SIG-M5 (cell line): ENCODE measurements around the gene SYCE1.
"Not testable (repeated sequence)": the region's sequence is repeated elsewhere in the genome, so short reads cannot be mapped to it uniquely, and the experiment has no call there.

Experiments used
- DNase-seq: peaks from one replicate; lab custom pipeline; 2025; lab: John Stamatoyannopoulos, UW

The SYCE1 gene

GRCh38 chr10:133557381-133557780 is 8.0 kb downstream of the SYCE1 start:
- DNase-seq, result no peak

- no peak for DNase-seq
Measured at GRCh38 chr10:133555521-133555920, 9.9 kb downstream of the SYCE1 start.

- no peak for DNase-seq
Measured at GRCh38 chr10:133554600-133554999, 10.8 kb downstream of the SYCE1 start.

- DNase-seq, result no peak
Measured at GRCh38 chr10:133544506-133544905, 20.9 kb downstream of the SYCE1 start.

- DNase-seq, result not testable (repeated sequence)
Measured at GRCh38 chr10:133541441-133541975, 23.9 kb downstream of the SYCE1 start.

GRCh38 chr10:133537546-133538545 is 27.5 kb downstream of the SYCE1 start:
- DNase-seq, result no peak

- no peak for DNase-seq
Measured at GRCh38 chr10:133536198-133536597, 29.2 kb downstream of the SYCE1 start.

GRCh38 chr10:133534417-133534816 is 31.0 kb downstream of the SYCE1 start:
- no peak for DNase-seq

GRCh38 chr10:133532871-133533270 is 32.5 kb downstream of the SYCE1 start:
- no peak for DNase-seq

- no peak for DNase-seq
Measured at GRCh38 chr10:133530506-133530905, 34.9 kb downstream of the SYCE1 start.

- no peak for DNase-seq
Measured at GRCh38 chr10:133529576-133529946, 35.8 kb downstream of the SYCE1 start.

- DNase-seq, result no peak
Measured at GRCh38 chr10:133528845-133529575, 36.4 kb downstream of the SYCE1 start.

GRCh38 chr10:133528296-133528844 is 37.0 kb downstream of the SYCE1 start:
- no peak for DNase-seq

- no peak for DNase-seq
Measured at GRCh38 chr10:133527771-133528271, 37.6 kb downstream of the SYCE1 start.

- no peak for DNase-seq
Measured at GRCh38 chr10:133526957-133527588, 38.3 kb downstream of the SYCE1 start, which contains the start of gene CYP2E1. Gene CYP2E1, plus strand, starts transcription at chr10:133527363. Its CDS starts 33 bp downstream, at chr10:133527396.

- no peak for DNase-seq
Measured at GRCh38 chr10:133525444-133525843, 39.9 kb downstream of the SYCE1 start.

GRCh38 chr10:133523631-133524203 is 41.7 kb downstream of the SYCE1 start:
- no peak for DNase-seq

- no peak for DNase-seq
Measured at GRCh38 chr10:133520193-133520738, 45.1 kb downstream of the SYCE1 start.

GRCh38 chr10:133518517-133518916 is 46.9 kb downstream of the SYCE1 start:
- not testable (repeated sequence) for DNase-seq

GRCh38 chr10:133516057-133516456 is 49.3 kb downstream of the SYCE1 start:
- no peak for DNase-seq

- DNase-seq, result no peak
Measured at GRCh38 chr10:133515471-133515870, 49.9 kb downstream of the SYCE1 start.
